Stimulated activated CD4-positive, alpha-beta T cell treated with anti-CD3 and anti-CD28 coated beads, TNF-alpha, amount 100 ng/mL, for 1 hour (primary cell): ENCODE data around the gene AFAP1L2.
"Not testable (repeated sequence)": the region's sequence is repeated elsewhere in the genome, so short reads cannot be mapped to it uniquely, and the experiment has no call there.

Experiments
- DNase-seq, 3 donors: peaks; one replicate each; pipeline ENCODE4 v3.0.0-alpha.2; 2020; ENCODE audit warnings: low read depth in 3 of 3, low spot score in 1 of 3

The AFAP1L2 gene

GRCh38 chr10:114364726-114365125 lies 39.6 kb downstream of the AFAP1L2 start:
- DNase-seq = no peak

GRCh38 chr10:114363745-114364454 lies 40.4 kb downstream of the AFAP1L2 start:
- DNase-seq = no peak

- DNase-seq = no peak
Observed at GRCh38 chr10:114362826-114363355, 41.4 kb downstream of the AFAP1L2 start.

GRCh38 chr10:114359953-114360345 lies 44.4 kb downstream of the AFAP1L2 start:
- no peak for DNase-seq

- DNase-seq = no peak
Observed at GRCh38 chr10:114359041-114359952, 45.0 kb downstream of the AFAP1L2 start.

GRCh38 chr10:114357515-114357996 lies 46.7 kb downstream of the AFAP1L2 start:
- no peak for DNase-seq

GRCh38 chr10:114356751-114357514 lies 47.4 kb downstream of the AFAP1L2 start:
- DNase-seq = no peak

GRCh38 chr10:114356126-114356525 lies 48.2 kb downstream of the AFAP1L2 start:
- no peak for DNase-seq

GRCh38 chr10:114353383-114353782 lies 50.9 kb downstream of the AFAP1L2 start:
- DNase-seq = no peak

- DNase-seq = no peak
Observed at GRCh38 chr10:114352653-114353298, 51.5 kb downstream of the AFAP1L2 start.

- DNase-seq = no peak
Observed at GRCh38 chr10:114350751-114351150, 53.6 kb downstream of the AFAP1L2 start.

- DNase-seq = no peak
Observed at GRCh38 chr10:114349522-114350215, 54.6 kb downstream of the AFAP1L2 start.

- not testable (repeated sequence) for DNase-seq
Observed at GRCh38 chr10:114349071-114349470, 55.2 kb downstream of the AFAP1L2 start.

GRCh38 chr10:114347791-114348190 lies 56.5 kb downstream of the AFAP1L2 start:
- DNase-seq = no peak

- no peak for DNase-seq
Observed at GRCh38 chr10:114347241-114347640, 57.1 kb downstream of the AFAP1L2 start.

- no peak for DNase-seq
Observed at GRCh38 chr10:114346176-114347031, 57.9 kb downstream of the AFAP1L2 start.

- no peak for DNase-seq
Observed at GRCh38 chr10:114345701-114346100, 58.6 kb downstream of the AFAP1L2 start.

GRCh38 chr10:114343623-114344505 lies 60.4 kb downstream of the AFAP1L2 start:
- no peak for DNase-seq
